GM23338 (cell line): ENCODE results near the gene PRKAR1A. TPM values are rescaled to one million over a fixed set of nuclear protein-coding genes. Genes with fewer than 3 reads are reported as not detected.
"Not testable (repeated sequence)": the region's sequence is repeated elsewhere in the genome, so short reads cannot be mapped to it uniquely, and the experiment has no call there.

Experiments used
- ATAC-seq: fragments of 200-7000 bp; cut with Tn5 transposase; 3 replicates; pipeline ENCODE4 v1.9.1; 2020
- DNase-seq: peaks from one replicate; pipeline ENCODE4 v3.0.0-alpha.2; 2015; ENCODE audit warnings: low spot score
- H2AFZ ChIP-seq: fragments of 200-600 bp; sonication (generic); 2 replicates; pipeline ENCODE4 v1.8.0; 2016; ENCODE audit warnings: antibody characterized with exemption, mild to moderate bottlenecking, moderate library complexity
- H3F3A ChIP-seq: fragments of 200-600 bp; sonication (generic); replicated peaks from 2 replicates; pipeline ENCODE4 v1.8.0; 2017; ENCODE audit warnings: antibody characterized with exemption, mixed run types, low read depth
- H3K27ac ChIP-seq: fragments of 200-600 bp; sonication (generic); 2 replicates; pipeline ENCODE4 v1.6.1; 2016; ENCODE audit warnings: low read depth
- H3K27me3 ChIP-seq: fragments of 200-600 bp; sonication (generic); 2 replicates; pipeline ENCODE4 v1.8.0; 2016; ENCODE audit warnings: mild to moderate bottlenecking, mixed run types, moderate library complexity; ENCODE audit not compliant: insufficient read depth
- H3K36me3 ChIP-seq: fragments of 200-600 bp; sonication (generic); 2 replicates; pipeline ENCODE4 v1.8.0; 2016; ENCODE audit warnings: mild to moderate bottlenecking; ENCODE audit not compliant: insufficient read depth
- H3K4me1 ChIP-seq: fragments of 200-600 bp; sonication (generic); 2 replicates; pipeline ENCODE4 v1.8.0; 2016; ENCODE audit warnings: mild to moderate bottlenecking, moderate library complexity; ENCODE audit not compliant: insufficient read depth
- H3K4me2 ChIP-seq: fragments of 200-600 bp; sonication (generic); 2 replicates; pipeline ENCODE4 v1.7.1; 2017; ENCODE audit warnings: mixed run types
- H3K4me3 ChIP-seq: fragments of 200-600 bp; sonication (generic); 2 replicates; pipeline ENCODE4 v1.6.1; 2016; ENCODE audit warnings: mixed run types
- H3K79me2 ChIP-seq: fragments of 200-600 bp; sonication (generic); replicated peaks from 2 replicates; pipeline ENCODE4 v1.8.0; 2017; ENCODE audit warnings: mild to moderate bottlenecking; ENCODE audit not compliant: insufficient read depth
- H3K9me2 ChIP-seq: fragments of 200-600 bp; sonication (generic); 2 replicates; pipeline ENCODE4 v1.8.0; 2017; ENCODE audit not compliant: insufficient read depth
- H4K20me1 ChIP-seq: fragments of 200-600 bp; sonication (generic); replicated peaks from 2 replicates; pipeline ENCODE4 v1.8.0; 2017; ENCODE audit warnings: mild to moderate bottlenecking; ENCODE audit not compliant: insufficient read depth
- H3K27ac Mint-ChIP-seq: 2 replicates; pipeline ENCODE4 v1.8.0; 2020; ENCODE audit warnings: inconsistent platforms, mild to moderate bottlenecking, moderate library complexity, mixed read lengths
- H3K27me3 Mint-ChIP-seq: 3 replicates; pipeline ENCODE4 v1.8.0; 2022; ENCODE audit warnings: low read depth, mild to moderate bottlenecking, moderate library complexity, mixed read lengths, inconsistent platforms; ENCODE audit not compliant: insufficient read depth, poor library complexity
- H3K36me3 Mint-ChIP-seq: 3 replicates; pipeline ENCODE4 v1.8.0; 2021; ENCODE audit warnings: low read depth, mild to moderate bottlenecking, inconsistent platforms, moderate library complexity, mixed read lengths
- H3K4me1 Mint-ChIP-seq: 3 replicates; pipeline ENCODE4 v1.8.0; 2020; ENCODE audit warnings: mild to moderate bottlenecking, inconsistent platforms, mixed read lengths
- H3K4me3 Mint-ChIP-seq: 3 replicates; pipeline ENCODE4 v1.8.0; 2021; ENCODE audit warnings: moderate library complexity, mild to moderate bottlenecking, inconsistent platforms, mixed read lengths
- H3K9me3 Mint-ChIP-seq: 3 replicates; pipeline ENCODE4 v1.8.0; 2020; ENCODE audit warnings: moderate library complexity, mild to moderate bottlenecking, inconsistent platforms, mixed read lengths
- ETS1 ChIP-seq: IDR thresholded peaks from 2 replicates; pipeline ENCODE4 v1.6.1; 2016; ENCODE audit warnings: antibody characterized with exemption
- EZH2 ChIP-seq: fragments of 200-600 bp; sonication (generic); IDR thresholded peaks from one replicate; pipeline ENCODE4 v1.8.0; 2017; ENCODE audit warnings: antibody characterized with exemption, mild to moderate bottlenecking, low read depth; ENCODE audit not compliant: unreplicated experiment
- JUNB ChIP-seq: IDR thresholded peaks from one replicate; pipeline ENCODE4 v1.6.1; 2016; ENCODE audit warnings: antibody characterized with exemption; ENCODE audit not compliant: unreplicated experiment
- NANOG ChIP-seq: IDR thresholded peaks from 2 replicates; pipeline ENCODE4 v1.6.1; 2016; ENCODE audit warnings: antibody characterized with exemption, borderline replicate concordance
- POLR2AphosphoS5 ChIP-seq: IDR thresholded peaks from 2 replicates; pipeline ENCODE4 v1.6.1; 2016; ENCODE audit warnings: antibody characterized with exemption, low read depth
- REST ChIP-seq: IDR thresholded peaks from one replicate; pipeline ENCODE4 v1.6.1; 2018; ENCODE audit warnings: antibody characterized with exemption; ENCODE audit not compliant: unreplicated experiment
- ZNF114 ChIP-seq: fragments of 250-450 bp; sonication (Bioruptor Pico); IDR thresholded peaks from 2 replicates; pipeline ENCODE4 v1.5.0; 2020; ENCODE audit warnings: mild to moderate bottlenecking, moderate library complexity
- ZNF331 ChIP-seq: fragments of 250-450 bp; sonication (Bioruptor Pico); IDR thresholded peaks from 2 replicates; pipeline ENCODE4 v1.5.0; 2020; ENCODE audit warnings: low read depth, mild to moderate bottlenecking, moderate library complexity
- polyA plus RNA-seq: library from polyadenylated mRNA; unstranded; fragments of >200 nt; fragmentation: Nextera tagmentation; extraction: Ambion mirVana; gene quantifications from 2 replicates; pipeline ENCODE4 v1.2.1, GENCODE V29; 2016
- total RNA-seq: library from RNA; depleted of rRNA; stranded (reverse); fragments of >200 nt; shearing (Covaris generic); gene quantifications from 2 replicates; pipeline ENCODE4 v1.2.3, GENCODE V29; 2014
- TF ChIP-seq, protein P1 (sequence below): fragments of 250-450 bp; sonication (Bioruptor Pico); IDR thresholded peaks from 2 replicates; pipeline ENCODE4 v1.5.0; 2020; ENCODE audit warnings: mild to moderate bottlenecking, moderate library complexity
- TF ChIP-seq, protein P2 (sequence below), 2 experiments: fragments of 200-600 bp in 1 of 2; sonication (generic) in 1 of 2; conservative IDR thresholded peaks; 2 replicates each; pipeline versions ENCODE4 v1.5.1 to v1.6.1; 2016 to 2017; ENCODE audit warnings: antibody characterized with exemption in 2 of 2, low read depth in 2 of 2, mild to moderate bottlenecking in 2 of 2, moderate library complexity in 1 of 2

PRKAR1A gene
- total and polyA plus RNA-seq, 2 experiments from 2014 or later, result 90.1 to 100 TPM

- peaks cover 27% of the 10 kb centered on the region for H3K9me3 Mint-ChIP-seq
- not testable (repeated sequence) for H3K4me3 Mint-ChIP-seq, H3F3A ChIP-seq, ATAC-seq, H2AFZ ChIP-seq, H3K27me3 Mint-ChIP-seq, H3K27ac ChIP-seq, DNase-seq, H3K4me1 ChIP-seq, H3K9me2 ChIP-seq, H3K4me3 ChIP-seq, H3K4me2 ChIP-seq, H3K27ac Mint-ChIP-seq, H3K27me3 ChIP-seq
- Histone ChIP-seq H4K20me1 (peaks cover 11% of the 10 kb centered on the region; the same call in 1 of the 2 replicates), H3K79me2 (peaks cover 77% of the 10 kb centered on the region), H3K36me3 (peaks cover 48% of the 10 kb centered on the region; the same call in 1 of the 2 replicates)
- peaks cover 74% of the 10 kb centered on the region for H3K36me3 Mint-ChIP-seq
- H3K4me1 Mint-ChIP-seq, result peaks cover 13% of the 10 kb centered on the region
Observed at GRCh38 chr17:68519051-68519450, 6.8 kb downstream of the PRKAR1A start.

DNA sequence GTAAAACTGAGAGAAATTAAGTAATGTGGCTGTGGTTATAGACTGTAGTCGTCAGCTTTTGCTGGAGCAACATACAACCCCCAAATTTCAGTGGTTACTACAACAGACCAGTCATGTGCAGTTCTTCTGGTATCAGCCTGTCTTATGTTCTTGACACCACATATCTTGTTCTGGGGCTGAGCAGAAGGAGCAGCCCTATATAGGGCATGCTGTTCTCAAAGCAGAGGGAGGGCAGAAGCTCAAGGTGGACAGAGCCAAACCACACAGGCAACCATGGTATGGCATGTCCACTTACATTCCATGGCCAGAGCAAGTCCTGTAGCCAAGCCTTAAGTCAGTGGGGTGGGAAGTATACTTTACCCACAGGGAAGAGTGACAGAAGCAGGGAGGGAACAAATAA, 7.7 kb downstream of the PRKAR1A start:
- H3F3A ChIP-seq, result no peaks in the 10 kb centered on the region
- H3K9me2 ChIP-seq, result no peaks in the 10 kb centered on the region
- H3K4me3 ChIP-seq, result no peak overlapping the region
- no peaks in the 10 kb centered on the region for H3K4me1 ChIP-seq
- peaks cover 5% of the 10 kb centered on the region; the same call in 2 of the 3 replicates for H3K4me1 Mint-ChIP-seq
- H2AFZ ChIP-seq, result no peak overlapping the region
- no peak overlapping the region for H3K27ac ChIP-seq
- no peak overlapping the region for H3K4me3 Mint-ChIP-seq
- H3K9me3 Mint-ChIP-seq, result peaks cover 27% of the 10 kb centered on the region
- peaks cover 69% of the 10 kb centered on the region for H3K79me2 ChIP-seq
- no peaks in the 10 kb centered on the region for H3K27me3 ChIP-seq
- H4K20me1 ChIP-seq, result peaks cover 2% of the 10 kb centered on the region; the same call in 1 of the 2 replicates
- peaks cover under 1% of the 10 kb centered on the region for H3K27me3 Mint-ChIP-seq
- H3K36me3 ChIP-seq, result peaks cover 54% of the 10 kb centered on the region; the same call in 1 of the 2 replicates
- DNase-seq (no peak), ATAC-seq (no peak)
- H3K36me3 Mint-ChIP-seq, result peaks cover 79% of the 10 kb centered on the region
- H3K27ac Mint-ChIP-seq, result no peak overlapping the region
- no peak overlapping the region for H3K4me2 ChIP-seq
- TF ChIP-seq ZNF331 (CRISPR knock-in tag), result no peak
- no peak for TF ChIP-seq REST
- no peak for TF ChIP-seq POLR2AphosphoS5
- TF ChIP-seq EZH2, result no peak
- TF ChIP-seq, protein P1, sequence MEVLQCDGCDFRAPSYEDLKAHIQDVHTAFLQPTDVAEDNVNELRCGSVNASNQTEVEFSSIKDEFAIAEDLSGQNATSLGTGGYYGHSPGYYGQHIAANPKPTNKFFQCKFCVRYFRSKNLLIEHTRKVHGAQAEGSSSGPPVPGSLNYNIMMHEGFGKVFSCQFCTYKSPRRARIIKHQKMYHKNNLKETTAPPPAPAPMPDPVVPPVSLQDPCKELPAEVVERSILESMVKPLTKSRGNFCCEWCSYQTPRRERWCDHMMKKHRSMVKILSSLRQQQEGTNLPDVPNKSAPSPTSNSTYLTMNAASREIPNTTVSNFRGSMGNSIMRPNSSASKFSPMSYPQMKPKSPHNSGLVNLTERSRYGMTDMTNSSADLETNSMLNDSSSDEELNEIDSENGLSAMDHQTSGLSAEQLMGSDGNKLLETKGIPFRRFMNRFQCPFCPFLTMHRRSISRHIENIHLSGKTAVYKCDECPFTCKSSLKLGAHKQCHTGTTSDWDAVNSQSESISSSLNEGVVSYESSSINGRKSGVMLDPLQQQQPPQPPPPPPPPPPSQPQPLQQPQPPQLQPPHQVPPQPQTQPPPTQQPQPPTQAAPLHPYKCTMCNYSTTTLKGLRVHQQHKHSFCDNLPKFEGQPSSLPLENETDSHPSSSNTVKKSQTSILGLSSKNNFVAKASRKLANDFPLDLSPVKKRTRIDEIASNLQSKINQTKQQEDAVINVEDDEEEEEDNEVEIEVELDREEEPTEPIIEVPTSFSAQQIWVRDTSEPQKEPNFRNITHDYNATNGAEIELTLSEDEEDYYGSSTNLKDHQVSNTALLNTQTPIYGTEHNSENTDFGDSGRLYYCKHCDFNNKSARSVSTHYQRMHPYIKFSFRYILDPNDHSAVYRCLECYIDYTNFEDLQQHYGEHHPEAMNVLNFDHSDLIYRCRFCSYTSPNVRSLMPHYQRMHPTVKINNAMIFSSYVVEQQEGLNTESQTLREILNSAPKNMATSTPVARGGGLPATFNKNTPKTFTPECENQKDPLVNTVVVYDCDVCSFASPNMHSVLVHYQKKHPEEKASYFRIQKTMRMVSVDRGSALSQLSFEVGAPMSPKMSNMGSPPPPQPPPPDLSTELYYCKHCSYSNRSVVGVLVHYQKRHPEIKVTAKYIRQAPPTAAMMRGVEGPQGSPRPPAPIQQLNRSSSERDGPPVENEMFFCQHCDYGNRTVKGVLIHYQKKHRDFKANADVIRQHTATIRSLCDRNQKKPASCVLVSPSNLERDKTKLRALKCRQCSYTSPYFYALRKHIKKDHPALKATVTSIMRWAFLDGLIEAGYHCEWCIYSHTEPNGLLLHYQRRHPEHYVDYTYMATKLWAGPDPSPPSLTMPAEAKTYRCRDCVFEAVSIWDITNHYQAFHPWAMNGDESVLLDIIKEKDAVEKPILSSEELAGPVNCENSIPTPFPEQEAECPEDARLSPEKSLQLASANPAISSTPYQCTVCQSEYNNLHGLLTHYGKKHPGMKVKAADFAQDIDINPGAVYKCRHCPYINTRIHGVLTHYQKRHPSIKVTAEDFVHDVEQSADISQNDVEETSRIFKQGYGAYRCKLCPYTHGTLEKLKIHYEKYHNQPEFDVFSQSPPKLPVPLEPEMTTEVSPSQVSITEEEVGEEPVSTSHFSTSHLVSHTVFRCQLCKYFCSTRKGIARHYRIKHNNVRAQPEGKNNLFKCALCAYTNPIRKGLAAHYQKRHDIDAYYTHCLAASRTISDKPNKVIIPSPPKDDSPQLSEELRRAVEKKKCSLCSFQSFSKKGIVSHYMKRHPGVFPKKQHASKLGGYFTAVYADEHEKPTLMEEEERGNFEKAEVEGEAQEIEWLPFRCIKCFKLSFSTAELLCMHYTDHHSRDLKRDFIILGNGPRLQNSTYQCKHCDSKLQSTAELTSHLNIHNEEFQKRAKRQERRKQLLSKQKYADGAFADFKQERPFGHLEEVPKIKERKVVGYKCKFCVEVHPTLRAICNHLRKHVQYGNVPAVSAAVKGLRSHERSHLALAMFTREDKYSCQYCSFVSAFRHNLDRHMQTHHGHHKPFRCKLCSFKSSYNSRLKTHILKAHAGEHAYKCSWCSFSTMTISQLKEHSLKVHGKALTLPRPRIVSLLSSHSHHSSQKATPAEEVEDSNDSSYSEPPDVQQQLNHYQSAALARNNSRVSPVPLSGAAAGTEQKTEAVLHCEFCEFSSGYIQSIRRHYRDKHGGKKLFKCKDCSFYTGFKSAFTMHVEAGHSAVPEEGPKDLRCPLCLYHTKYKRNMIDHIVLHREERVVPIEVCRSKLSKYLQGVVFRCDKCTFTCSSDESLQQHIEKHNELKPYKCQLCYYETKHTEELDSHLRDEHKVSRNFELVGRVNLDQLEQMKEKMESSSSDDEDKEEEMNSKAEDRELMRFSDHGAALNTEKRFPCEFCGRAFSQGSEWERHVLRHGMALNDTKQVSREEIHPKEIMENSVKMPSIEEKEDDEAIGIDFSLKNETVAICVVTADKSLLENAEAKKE (CRISPR knock-in tag), result no peak
- no peak for TF ChIP-seq ZNF114 (CRISPR knock-in tag)
- no peak for TF ChIP-seq JUNB
- TF ChIP-seq NANOG, result no peak
- TF ChIP-seq, protein P2, sequence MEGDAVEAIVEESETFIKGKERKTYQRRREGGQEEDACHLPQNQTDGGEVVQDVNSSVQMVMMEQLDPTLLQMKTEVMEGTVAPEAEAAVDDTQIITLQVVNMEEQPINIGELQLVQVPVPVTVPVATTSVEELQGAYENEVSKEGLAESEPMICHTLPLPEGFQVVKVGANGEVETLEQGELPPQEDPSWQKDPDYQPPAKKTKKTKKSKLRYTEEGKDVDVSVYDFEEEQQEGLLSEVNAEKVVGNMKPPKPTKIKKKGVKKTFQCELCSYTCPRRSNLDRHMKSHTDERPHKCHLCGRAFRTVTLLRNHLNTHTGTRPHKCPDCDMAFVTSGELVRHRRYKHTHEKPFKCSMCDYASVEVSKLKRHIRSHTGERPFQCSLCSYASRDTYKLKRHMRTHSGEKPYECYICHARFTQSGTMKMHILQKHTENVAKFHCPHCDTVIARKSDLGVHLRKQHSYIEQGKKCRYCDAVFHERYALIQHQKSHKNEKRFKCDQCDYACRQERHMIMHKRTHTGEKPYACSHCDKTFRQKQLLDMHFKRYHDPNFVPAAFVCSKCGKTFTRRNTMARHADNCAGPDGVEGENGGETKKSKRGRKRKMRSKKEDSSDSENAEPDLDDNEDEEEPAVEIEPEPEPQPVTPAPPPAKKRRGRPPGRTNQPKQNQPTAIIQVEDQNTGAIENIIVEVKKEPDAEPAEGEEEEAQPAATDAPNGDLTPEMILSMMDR (conservative IDR thresholded peaks at IDR 0.05; ENCODE audit: low read depth in 2 of 2), result no peak
- TF ChIP-seq ETS1, result no peak
